Natural killer cell (primary cell): ENCODE results near the gene STX16. TPM values are rescaled to one million over a fixed set of nuclear protein-coding genes. Genes with fewer than 3 reads are reported as not detected.

ENCODE experiments used
- ATAC-seq, 3 donors: fragments of 150-1000 bp in 2 of 3; fragments of 200-7000 bp in 1 of 3; cut with Tn5 transposase; 1 replicate in 1 of 3; 2 replicates in 2 of 3; pipeline ENCODE4 v1.10.0; 2021; ENCODE audit warnings: mild to moderate bottlenecking in 2 of 3, moderate library complexity in 2 of 3
- DNase-seq, 2 donors: peaks; one replicate each; pipeline versions ENCODE4 v3.0.0 to v3.0.0-alpha.2; 2013 to 2021; ENCODE audit warnings: mixed read lengths in 1 of 2
- H3K27ac ChIP-seq: one replicate; pipeline ENCODE4 v1.5.1; 2013; ENCODE audit warnings: mild to moderate bottlenecking, low read length
- H3K27me3 ChIP-seq: one replicate; pipeline ENCODE4 v1.6.1; 2013; ENCODE audit warnings: low read length; ENCODE audit not compliant: control insufficient read depth, insufficient read depth
- H3K36me3 ChIP-seq: one replicate; pipeline ENCODE4 v1.6.1; 2013; ENCODE audit warnings: low read length; ENCODE audit not compliant: control insufficient read depth, insufficient read depth
- H3K4me1 ChIP-seq: one replicate; pipeline ENCODE4 v1.6.1; 2013; ENCODE audit warnings: low read length; ENCODE audit not compliant: control insufficient read depth, insufficient read depth
- H3K4me3 ChIP-seq: one replicate; pipeline ENCODE4 v1.5.1; 2013; ENCODE audit warnings: low read length
- H3K9me3 ChIP-seq: one replicate; pipeline ENCODE4 v1.6.1; 2013; ENCODE audit warnings: low read length; ENCODE audit not compliant: control insufficient read depth, insufficient read depth
- H3K27ac Mint-ChIP-seq, 2 donors: one replicate each; pipeline ENCODE4 v1.8.0; 2022; ENCODE audit warnings: mild to moderate bottlenecking in 2 of 2, mixed read lengths in 2 of 2, moderate library complexity in 1 of 2
- H3K27me3 Mint-ChIP-seq, 2 donors: one replicate each; pipeline ENCODE4 v1.8.0; 2022; ENCODE audit warnings: low read depth in 2 of 2, mixed read lengths in 2 of 2
- H3K36me3 Mint-ChIP-seq: one replicate; pipeline ENCODE4 v1.8.0; 2022; ENCODE audit warnings: mixed read lengths
- H3K4me1 Mint-ChIP-seq, 2 donors: one replicate each; pipeline ENCODE4 v1.8.0; 2022; ENCODE audit warnings: mixed read lengths in 2 of 2
- H3K4me3 Mint-ChIP-seq: one replicate; pipeline ENCODE4 v1.8.0; 2022; ENCODE audit warnings: mild to moderate bottlenecking, moderate library complexity, mixed read lengths
- H3K9me3 Mint-ChIP-seq, 2 donors: one replicate each; pipeline ENCODE4 v1.8.0; 2022; ENCODE audit warnings: mixed read lengths in 2 of 2
- WGBS: methylation state at CpG from one replicate; pipeline ENCODE4 v1.1.7; 2013; ENCODE audit warnings: missing lambda C conversion rate; ENCODE audit not compliant: insufficient coverage; 5-methylcytosine and 5-hydroxymethylcytosine counted together
- intact Hi-C: fragments of 100-400 bp; cut with micrococcal nuclease; formaldehyde crosslinking; loops from one replicate; pipeline ENCODE4 v1.14.2; 2022
- total RNA-seq, 4 donors: library from RNA; stranded (reverse); fragments of 120-200 nt in 1 of 4; gene quantifications; one replicate each; pipeline versions ENCODE4 v1.2.3 to v1.2.4, GENCODE V29; 2013 to 2022
- TF ChIP-seq, protein P1 (sequence below): fragments of 200-600 bp; IDR thresholded peaks from one replicate; pipeline ENCODE4 v1.8.0; 2022; ENCODE audit warnings: antibody characterized with exemption

STX16 gene
- total RNA-seq, 3 donors from 2014 or later (not counting 1 experiment from before 2014, with no cell fraction given) = 136 to 146 (median 143) TPM

DNA sequence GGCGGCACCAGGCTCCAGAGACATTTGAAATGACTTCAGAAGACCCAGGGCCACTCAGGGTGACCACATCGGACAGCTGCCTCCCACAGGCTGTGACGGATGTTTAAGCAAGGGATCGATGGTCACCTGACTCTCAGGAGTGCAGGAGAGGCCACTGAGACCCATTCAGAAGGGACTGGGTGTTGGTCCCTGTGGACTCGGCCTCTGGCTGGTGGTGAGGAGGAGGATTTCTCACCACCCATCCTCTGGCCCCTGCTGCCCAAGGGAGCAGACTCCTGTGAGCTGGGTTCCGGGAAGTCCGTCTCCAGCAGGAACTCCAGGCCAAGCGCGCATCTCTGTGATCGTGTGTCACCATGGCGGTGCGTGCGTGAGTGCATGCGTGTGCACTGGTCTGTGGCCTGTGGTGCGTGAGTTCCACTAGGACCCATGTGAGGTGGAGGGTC lies 67.1 kb downstream of the STX16 start:
- no peaks in the 10 kb centered on the region for H3K4me1 Mint-ChIP-seq
- Histone ChIP-seq H3K9me3 (no peaks in the 10 kb centered on the region), H3K27me3 (peaks cover 6% of the 10 kb centered on the region), H3K4me3 (no peak overlapping the region), H3K36me3 (no peaks in the 10 kb centered on the region), H3K27ac (no peak overlapping the region), H3K4me1 (no peaks in the 10 kb centered on the region)
- ATAC-seq = no peak
- H3K36me3 Mint-ChIP-seq = no peaks in the 10 kb centered on the region
- WGBS = 91% methylated on average over 14 of the region's 15 CpGs
- peak in 1 of 2 donors; percentile 11 for DNase-seq
- TF ChIP-seq, protein P1, sequence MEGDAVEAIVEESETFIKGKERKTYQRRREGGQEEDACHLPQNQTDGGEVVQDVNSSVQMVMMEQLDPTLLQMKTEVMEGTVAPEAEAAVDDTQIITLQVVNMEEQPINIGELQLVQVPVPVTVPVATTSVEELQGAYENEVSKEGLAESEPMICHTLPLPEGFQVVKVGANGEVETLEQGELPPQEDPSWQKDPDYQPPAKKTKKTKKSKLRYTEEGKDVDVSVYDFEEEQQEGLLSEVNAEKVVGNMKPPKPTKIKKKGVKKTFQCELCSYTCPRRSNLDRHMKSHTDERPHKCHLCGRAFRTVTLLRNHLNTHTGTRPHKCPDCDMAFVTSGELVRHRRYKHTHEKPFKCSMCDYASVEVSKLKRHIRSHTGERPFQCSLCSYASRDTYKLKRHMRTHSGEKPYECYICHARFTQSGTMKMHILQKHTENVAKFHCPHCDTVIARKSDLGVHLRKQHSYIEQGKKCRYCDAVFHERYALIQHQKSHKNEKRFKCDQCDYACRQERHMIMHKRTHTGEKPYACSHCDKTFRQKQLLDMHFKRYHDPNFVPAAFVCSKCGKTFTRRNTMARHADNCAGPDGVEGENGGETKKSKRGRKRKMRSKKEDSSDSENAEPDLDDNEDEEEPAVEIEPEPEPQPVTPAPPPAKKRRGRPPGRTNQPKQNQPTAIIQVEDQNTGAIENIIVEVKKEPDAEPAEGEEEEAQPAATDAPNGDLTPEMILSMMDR = no peak
- no peaks in the 10 kb centered on the region for H3K9me3 Mint-ChIP-seq
- intact Hi-C loops = no loop called here
- no peak overlapping the region for H3K27ac Mint-ChIP-seq
- peaks cover 13 to 19% of the 10 kb centered on the region in 2 donors for H3K27me3 Mint-ChIP-seq
- no peak overlapping the region for H3K4me3 Mint-ChIP-seq

DNA sequence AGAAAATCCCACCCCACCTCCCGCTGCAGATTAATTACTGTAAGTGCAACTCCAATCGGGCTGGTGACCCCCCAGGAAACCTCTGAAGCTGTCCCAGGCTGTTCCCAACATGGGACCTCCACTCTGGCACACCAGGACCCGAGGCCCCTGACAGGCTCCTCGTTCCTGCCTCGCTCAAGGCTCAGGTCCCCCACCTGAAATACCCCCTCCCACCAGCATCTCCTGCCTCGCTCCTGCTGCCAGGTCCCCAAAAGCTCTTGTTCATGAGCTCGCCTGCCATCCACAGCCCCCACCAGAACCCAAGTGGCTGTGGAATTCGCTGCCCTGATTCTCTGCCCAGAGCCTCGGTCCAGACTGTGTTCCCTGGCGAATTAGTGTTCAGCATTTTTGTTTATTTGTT lies 67.6 kb downstream of the STX16 start:
- DNase-seq (no peak), ATAC-seq (no peak)
- Histone ChIP-seq H3K9me3 (no peaks in the 10 kb centered on the region), H3K27ac (no peak overlapping the region), H3K4me1 (no peaks in the 10 kb centered on the region), H3K27me3 (peaks cover 8% of the 10 kb centered on the region), H3K36me3 (no peaks in the 10 kb centered on the region), H3K4me3 (no peak overlapping the region)
- Mint-ChIP-seq H3K27ac (no peak overlapping the region), H3K4me1 (no peaks in the 10 kb centered on the region), H3K36me3 (no peaks in the 10 kb centered on the region), H3K9me3 (no peaks in the 10 kb centered on the region), H3K27me3 (peaks cover 18 to 25% of the 10 kb centered on the region in 2 donors), H3K4me3 (no peak overlapping the region)
- intact Hi-C loops = no loop called here
- WGBS = 83% methylated on average over 8 of the region's 10 CpGs
- TF ChIP-seq, protein P1 = no peak

DNA sequence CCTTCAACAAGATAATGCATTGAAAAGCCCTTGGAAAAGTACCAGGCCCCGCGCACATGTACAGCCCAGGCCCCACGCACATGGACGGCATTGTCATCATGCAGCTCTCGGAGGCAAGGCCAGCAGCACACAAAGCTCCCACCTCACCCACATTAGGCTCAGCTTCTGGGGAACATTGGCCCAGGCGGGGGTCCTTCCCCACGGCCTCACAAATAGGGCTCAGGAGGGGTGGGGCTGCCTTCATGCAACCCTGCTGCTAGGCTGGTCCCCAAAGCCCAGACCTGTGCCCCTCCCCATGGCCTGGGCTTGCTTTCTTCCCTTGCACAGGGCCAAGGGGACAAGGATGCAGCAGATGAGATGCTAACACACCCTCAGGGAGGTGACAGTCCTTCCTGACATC lies 68.2 kb downstream of the STX16 start:
- H3K4me3 ChIP-seq = no peak overlapping the region
- ATAC-seq (no peak), DNase-seq (peak in 1 of 2 donors; percentile 9)
- Mint-ChIP-seq H3K4me3 (no peak overlapping the region), H3K4me1 (no peaks in the 10 kb centered on the region), H3K27ac (no peak overlapping the region), H3K27me3 (peaks cover 24 to 28% of the 10 kb centered on the region in 2 donors), H3K9me3 (no peaks in the 10 kb centered on the region), H3K36me3 (no peaks in the 10 kb centered on the region)
- intact Hi-C loops = no loop called here
- H3K27me3 ChIP-seq = peaks cover 8% of the 10 kb centered on the region
- 92% methylated on average over 7 of the region's 7 CpGs for WGBS
- no peaks in the 10 kb centered on the region for H3K4me1 ChIP-seq
- H3K27ac ChIP-seq = no peak overlapping the region
- H3K9me3 ChIP-seq = no peaks in the 10 kb centered on the region
- TF ChIP-seq, protein P1 = no peak
- no peaks in the 10 kb centered on the region for H3K36me3 ChIP-seq

DNA sequence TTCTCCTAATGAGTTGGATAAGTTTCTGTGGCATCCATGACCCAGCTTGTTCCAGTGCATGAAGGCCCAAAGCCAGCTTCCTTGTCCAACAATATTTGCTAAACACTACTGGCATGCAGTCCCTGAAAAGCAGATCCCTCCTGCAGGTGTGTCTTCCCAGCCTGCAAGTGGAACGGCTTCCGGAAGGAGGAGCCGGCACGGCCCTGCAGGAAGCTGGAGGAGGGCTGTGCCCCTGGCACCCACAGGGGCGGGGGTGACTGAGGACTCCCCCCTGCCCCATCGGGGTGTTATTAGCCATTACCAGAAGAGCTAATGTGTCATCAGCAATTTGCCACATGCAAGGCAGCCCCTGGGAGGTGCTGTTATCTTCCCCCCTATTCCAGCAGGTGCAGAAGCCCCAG lies 68.9 kb downstream of the STX16 start:
- no peak for ATAC-seq
- WGBS = 58% methylated on average over 6 of the region's 6 CpGs
- no peaks in the 10 kb centered on the region for H3K36me3 ChIP-seq
- TF ChIP-seq, protein P1 = no peak
- H3K27ac ChIP-seq = no peak overlapping the region
- H3K27ac Mint-ChIP-seq = no peak overlapping the region
- H3K4me1 Mint-ChIP-seq = no peaks in the 10 kb centered on the region
- no peaks in the 10 kb centered on the region for H3K36me3 Mint-ChIP-seq
- no peaks in the 10 kb centered on the region for H3K4me1 ChIP-seq
- no peaks in the 10 kb centered on the region for H3K9me3 ChIP-seq
- no peak overlapping the region for H3K4me3 ChIP-seq
- intact Hi-C loops = no loop called here
- no peak for DNase-seq
- peaks cover 8% of the 10 kb centered on the region for H3K27me3 ChIP-seq
- no peak overlapping the region for H3K4me3 Mint-ChIP-seq
- H3K9me3 Mint-ChIP-seq = no peaks in the 10 kb centered on the region
- H3K27me3 Mint-ChIP-seq = peaks cover 31 to 34% of the 10 kb centered on the region in 2 donors
